ENCODE measurements around the gene RTL1.

- TF ChIP-seq CTCF (IDR thresholded peaks at IDR 0.05) = no peak
- TF ChIP-seq EP300 (IDR thresholded peaks at IDR 0.05; ENCODE audit: low read depth) = no peak
- TF ChIP-seq POLR2AphosphoS5 (IDR thresholded peaks at IDR 0.05) = no peak
- TF ChIP-seq POLR2A (IDR thresholded peaks at IDR 0.05) = no peak
These were observed 34.7 kb downstream of the RTL1 start for GRCh38 chr14:100868621-100869370.

Measured in transverse colon (tissue), 4 donors.